Measurements from ENCODE around the gene EGF. TPM values are rescaled to one million over a fixed set of nuclear protein-coding genes. Genes with fewer than 3 reads are reported as not detected.

EGF gene
- total and polyA plus RNA-seq, 12 donors: 0.54 to 16.4 (median 11.7) TPM

DNA sequence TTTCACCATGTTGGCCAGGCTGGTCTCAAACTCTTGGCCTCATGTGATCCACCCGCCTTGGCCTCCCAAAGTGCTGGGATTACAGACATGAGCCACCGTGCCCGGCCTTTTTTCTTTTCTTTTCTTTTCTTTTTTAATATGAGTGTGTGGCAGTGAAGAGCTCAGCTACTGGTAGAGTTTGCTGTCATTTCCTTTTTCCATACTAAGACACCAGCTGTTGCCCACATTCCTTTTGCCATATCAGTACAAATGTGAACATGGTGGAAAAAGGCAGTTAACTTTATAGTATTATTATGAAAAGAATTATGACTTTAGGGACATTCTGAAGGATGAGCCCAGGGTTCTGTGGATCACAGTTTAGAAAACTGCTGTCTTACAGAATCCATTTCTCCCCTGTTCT, 69.8 kb downstream of the EGF start:
- no peak overlapping the region for H3K27ac ChIP-seq
- ATAC-seq (no peak), DNase-seq (no peak)
- H3K9me3 ChIP-seq: no peaks in the 10 kb centered on the region
- no peak for TF ChIP-seq CTCF (IDR thresholded peaks at IDR 0.05)
- intact Hi-C loops (cut with DNase I): no loop called here
- H3K27me3 ChIP-seq: peaks cover 0 to 4% (median 0%) of the 10 kb centered on the region in 7 donors
- WGBS, 2 donors: 77 to 86% methylated on average over 3 of the region's 3 CpGs
- H3K36me3 ChIP-seq: peaks cover 0 to 4% (median 0%) of the 10 kb centered on the region in 9 donors
- no peak overlapping the region for H3K4me3 ChIP-seq
- H3K4me1 ChIP-seq: peaks cover 0 to 8% (median 0%) of the 10 kb centered on the region in 9 donors

GRCh38 chr4:109985993-109986974, 73.6 kb downstream of the EGF start:
- peaks cover 0 to 8% (median under 1%) of the 10 kb centered on the region in 7 donors for H3K27me3 ChIP-seq
- intact Hi-C loops (cut with DNase I): no loop called here
- H3K4me3 ChIP-seq: no peak overlapping the region
- H3K27ac ChIP-seq: no peak overlapping the region
- WGBS, 2 donors: 78 to 82% methylated on average over 4 of the region's 4 CpGs
- H3K4me1 ChIP-seq: peaks cover 0 to 15% (median 0%) of the 10 kb centered on the region in 9 donors
- peaks cover 0 to 5% (median 0%) of the 10 kb centered on the region in 9 donors for H3K36me3 ChIP-seq
- no peak for TF ChIP-seq CTCF (IDR thresholded peaks at IDR 0.05)
- no peaks in the 10 kb centered on the region for H3K9me3 ChIP-seq
- DNase-seq (no peak), ATAC-seq (no peak)

DNA sequence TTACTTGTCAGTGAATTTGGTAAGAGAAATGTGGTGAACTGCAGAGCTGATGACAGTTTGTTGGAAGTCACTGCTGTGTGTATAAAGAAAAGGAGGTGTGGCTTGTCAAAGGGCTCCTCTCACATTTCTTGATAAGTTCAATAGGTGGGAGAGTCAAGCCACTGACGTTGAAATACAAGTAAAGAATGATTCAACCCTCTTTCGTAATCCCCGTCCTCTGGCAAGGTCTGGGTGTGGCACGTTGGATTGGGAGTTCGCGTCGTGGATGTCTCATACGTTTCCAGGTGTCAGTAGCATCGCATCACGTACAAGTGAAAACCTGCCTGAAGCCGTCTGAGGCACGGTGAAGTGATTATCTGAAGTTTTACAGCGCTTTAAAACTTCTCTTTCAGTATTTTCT, 76.4 kb downstream of the EGF start:
- WGBS, 2 donors: 51 to 53% methylated on average over 13 of the region's 13 CpGs
- H3K9me3 ChIP-seq: no peaks in the 10 kb centered on the region
- intact Hi-C loops (cut with DNase I): no loop called here
- ATAC-seq (peak in 1 of 8 donors; percentile 77), DNase-seq (no peak)
- no peak overlapping the region for H3K27ac ChIP-seq
- peaks cover 0 to 11% (median 0%) of the 10 kb centered on the region in 7 donors for H3K27me3 ChIP-seq
- H3K4me3 ChIP-seq: no peak overlapping the region
- H3K4me1 ChIP-seq: peaks cover 0 to 21% (median 0%) of the 10 kb centered on the region in 9 donors
- no peak for TF ChIP-seq CTCF (IDR thresholded peaks at IDR 0.05)
- peaks cover 0 to 5% (median 0%) of the 10 kb centered on the region in 9 donors for H3K36me3 ChIP-seq

GRCh38 chr4:109989618-109990017, 76.9 kb downstream of the EGF start:
- ATAC-seq (no peak), DNase-seq (no peak)
- TF ChIP-seq CTCF (IDR thresholded peaks at IDR 0.05): no peak
- intact Hi-C loops (cut with DNase I): no loop called here
- peaks cover 0 to 24% (median 0%) of the 10 kb centered on the region in 9 donors for H3K4me1 ChIP-seq
- H3K27me3 ChIP-seq: peaks cover 0 to 11% (median 0%) of the 10 kb centered on the region in 7 donors
- no peak overlapping the region for H3K27ac ChIP-seq
- H3K4me3 ChIP-seq: no peak overlapping the region
- H3K36me3 ChIP-seq: peaks cover 0 to 5% (median 0%) of the 10 kb centered on the region in 9 donors
- 61 to 67% methylated on average over 6 of the region's 6 CpGs for WGBS, 2 donors
- no peaks in the 10 kb centered on the region for H3K9me3 ChIP-seq
